BE2C (cell line): Measurements from ENCODE around the gene SUGP2. TPM values are rescaled to one million over a fixed set of nuclear protein-coding genes. Genes with fewer than 3 reads are reported as not detected.

Source experiments
- DNase-seq: peaks from one replicate; pipeline ENCODE4 v3.0.0-alpha.2; 2020
- H3K27me3 ChIP-seq: fragments of 250-450 bp; sonication (Bioruptor Pico); 2 replicates; pipeline ENCODE4 v1.5.1; 2020; ENCODE audit warnings: mild to moderate bottlenecking
- H3K36me3 ChIP-seq: fragments of 250-450 bp; sonication (Bioruptor Pico); 2 replicates; pipeline ENCODE4 v1.5.1; 2020; ENCODE audit warnings: mild to moderate bottlenecking
- H3K4me1 ChIP-seq: fragments of 250-450 bp; sonication (Bioruptor Pico); 2 replicates; pipeline ENCODE4 v1.5.1; 2020
- H3K4me3 ChIP-seq: 2 replicates; pipeline ENCODE4 v1.5.1; 2011; ENCODE audit warnings: low read depth, low read length
- H3K9me3 ChIP-seq: fragments of 250-450 bp; sonication (Bioruptor Pico); 2 replicates; pipeline ENCODE4 v1.5.1; 2020
- CTCF ChIP-seq: IDR thresholded peaks from 2 replicates; pipeline ENCODE4 v1.5.1; 2012; ENCODE audit warnings: mild to moderate bottlenecking, low read depth, low read length
- polyA plus RNA-seq: library from polyadenylated mRNA; unstranded; fragments of >200 nt; gene quantifications from one replicate; pipeline ENCODE4 v1.2.1, GENCODE V29; 2012; ENCODE audit warnings: low read depth, missing spikeins; ENCODE audit not compliant: insufficient read length, insufficient read depth

The SUGP2 gene
- polyA plus RNA-seq: 101 TPM

GRCh38 chr19:19033426-19034203 lies at the start of gene SUGP2, which contains the start of gene ARMC6:
Gene SUGP2, minus strand, starts transcription at chr19:19033517. Its CDS starts 2,446 bp downstream, at chr19:19031071.
Gene ARMC6, plus strand, starts transcription at chr19:19033603. Its CDS starts 607 bp downstream, at chr19:19034210.
- H3K36me3 ChIP-seq: peaks cover 54% of the 10 kb centered on the region
- H3K9me3 ChIP-seq: no peaks in the 10 kb centered on the region
- H3K27me3 ChIP-seq: no peaks in the 10 kb centered on the region
- DNase-seq: peak; percentile 94
- TF ChIP-seq CTCF: no peak
- no peaks in the 10 kb centered on the region for H3K4me1 ChIP-seq
- peak within 1 kb of the TSS; percentile 89 for H3K4me3 ChIP-seq

GRCh38 chr19:19081642-19082151 lies 48.4 kb upstream of the SUGP2 start:
- Histone ChIP-seq H3K27me3 (no peaks in the 10 kb centered on the region), H3K36me3 (no peaks in the 10 kb centered on the region), H3K4me3 (no peak overlapping the region), H3K9me3 (no peaks in the 10 kb centered on the region), H3K4me1 (no peaks in the 10 kb centered on the region)
- no peak for DNase-seq
- TF ChIP-seq CTCF: no peak

- Histone ChIP-seq H3K4me3 (no peak overlapping the region), H3K9me3 (no peaks in the 10 kb centered on the region), H3K27me3 (no peaks in the 10 kb centered on the region), H3K4me1 (peaks cover under 1% of the 10 kb centered on the region; the same call in 1 of the 2 replicates), H3K36me3 (no peaks in the 10 kb centered on the region)
- no peak for TF ChIP-seq CTCF
- no peak for DNase-seq
Observed at GRCh38 chr19:19079571-19079970, 46.3 kb upstream of the SUGP2 start.

DNA sequence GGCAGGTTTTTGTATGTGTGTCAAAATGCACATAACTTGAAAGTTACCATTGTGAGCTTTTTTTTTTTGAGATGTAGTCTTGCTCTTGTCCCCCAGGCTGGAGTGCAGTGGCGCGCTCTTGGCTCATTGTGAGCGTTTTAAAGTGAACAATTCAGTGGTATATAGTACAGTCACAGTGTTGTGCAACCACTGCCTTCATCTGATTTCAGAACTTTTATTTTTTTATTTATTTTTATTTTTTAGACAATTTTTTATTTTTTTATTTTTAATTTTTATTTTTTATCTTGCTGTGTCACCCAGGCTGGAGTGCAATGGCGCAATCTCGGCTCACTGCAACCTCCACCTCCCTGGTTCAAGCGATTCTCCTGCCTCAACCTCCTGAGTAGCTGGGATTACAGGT lies 45.5 kb upstream of the SUGP2 start:
- no peaks in the 10 kb centered on the region for H3K27me3 ChIP-seq
- peaks cover 8% of the 10 kb centered on the region for H3K4me1 ChIP-seq
- TF ChIP-seq CTCF: no peak
- H3K9me3 ChIP-seq: no peaks in the 10 kb centered on the region
- no peaks in the 10 kb centered on the region for H3K36me3 ChIP-seq
- no peak for DNase-seq
- H3K4me3 ChIP-seq: no peak overlapping the region

DNA sequence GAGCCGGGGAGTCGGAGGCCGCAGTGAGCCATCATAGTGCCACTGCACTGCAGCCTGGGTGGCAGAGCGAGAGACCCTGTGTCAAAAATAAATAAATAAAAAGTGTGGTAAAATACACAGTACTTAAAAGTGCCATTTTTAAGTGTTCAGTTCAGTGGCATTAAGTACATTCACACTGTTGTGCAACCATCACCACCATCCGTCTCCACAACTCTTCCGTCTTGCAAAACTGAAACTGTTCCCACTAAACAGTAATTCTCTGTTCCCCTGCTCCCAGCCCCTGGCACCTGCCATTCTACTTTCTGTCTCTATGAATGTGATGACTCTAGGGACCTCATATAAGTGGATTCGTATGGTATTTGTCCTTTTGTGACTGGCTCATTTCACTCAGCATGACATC lies 43.8 kb upstream of the SUGP2 start:
- Histone ChIP-seq H3K27me3 (no peaks in the 10 kb centered on the region), H3K36me3 (no peaks in the 10 kb centered on the region), H3K4me1 (peaks cover 9% of the 10 kb centered on the region), H3K9me3 (no peaks in the 10 kb centered on the region), H3K4me3 (no peak overlapping the region)
- TF ChIP-seq CTCF: no peak
- no peak for DNase-seq

DNA sequence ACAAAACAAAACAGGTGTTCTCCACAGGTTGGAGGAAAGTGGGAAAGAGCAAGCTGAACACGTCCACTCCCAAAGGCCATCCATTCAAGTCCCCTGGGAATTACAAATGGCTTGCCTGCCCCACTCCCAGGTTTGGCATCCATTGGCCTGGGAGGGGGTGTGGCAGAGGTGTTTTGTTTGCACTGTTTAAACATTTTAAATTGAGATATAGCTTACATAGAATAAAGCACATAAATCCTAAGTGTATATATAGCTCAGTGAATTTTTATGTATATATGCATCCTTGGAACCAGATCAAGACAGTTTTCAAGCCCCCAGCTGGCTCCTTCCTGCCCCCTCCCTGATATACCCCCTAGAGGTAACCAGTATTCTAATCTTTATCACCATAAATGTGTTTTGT lies 43.2 kb upstream of the SUGP2 start:
- Histone ChIP-seq H3K36me3 (no peaks in the 10 kb centered on the region), H3K4me3 (no peak overlapping the region), H3K9me3 (no peaks in the 10 kb centered on the region), H3K27me3 (no peaks in the 10 kb centered on the region), H3K4me1 (peaks cover 9% of the 10 kb centered on the region)
- no peak for TF ChIP-seq CTCF
- no peak for DNase-seq
